Measurements from ENCODE around the gene SYTL5.

GRCh38 chrX:38178396-38178795 is 172.0 kb downstream of the SYTL5 start:
- TF ChIP-seq POLR2AphosphoS5 (IDR thresholded peaks at IDR 0.05; ENCODE audit: low read depth) (no peak), CTCF (conservative IDR thresholded peaks at IDR 0.05; ENCODE audit: low read depth in 2 of 2) (no peak), REST (IDR thresholded peaks at IDR 0.05; ENCODE audit: unreplicated experiment) (no peak), EZH2 (IDR thresholded peaks at IDR 0.05; ENCODE audit: low read depth, unreplicated experiment) (no peak), NANOG (IDR thresholded peaks at IDR 0.05; ENCODE audit: borderline replicate concordance) (no peak), JUNB (IDR thresholded peaks at IDR 0.05; ENCODE audit: unreplicated experiment) (no peak), STAT1 (IDR thresholded peaks at IDR 0.05; ENCODE audit: unreplicated experiment) (no peak), CREB1 (CRISPR knock-in tag; IDR thresholded peaks at IDR 0.05; ENCODE audit: low read depth) (no peak), EZH2phosphoT487 (IDR thresholded peaks at IDR 0.05; ENCODE audit: unreplicated experiment) (no peak), ZNF331 (CRISPR knock-in tag; IDR thresholded peaks at IDR 0.05; ENCODE audit: low read depth) (no peak), ZNF114 (CRISPR knock-in tag; IDR thresholded peaks at IDR 0.05) (no peak), ETS1 (IDR thresholded peaks at IDR 0.05) (no peak)

Measured in GM23338 (cell line).